LoVo (cell line): ENCODE measurements around the gene HOXA3.

ENCODE experiments used
- DNase-seq: peaks from one replicate; pipeline ENCODE4 v3.0.0-alpha.2; 2016; ENCODE audit warnings: low spot score

The HOXA3 gene

GRCh38 chr7:27189295-27189996 is 37.1 kb upstream of the HOXA3 start:
- DNase-seq: peak; percentile 83

GRCh38 chr7:27188386-27189294 is 36.3 kb upstream of the HOXA3 start:
- no peak for DNase-seq

GRCh38 chr7:27187475-27188385 is 35.3 kb upstream of the HOXA3 start:
- no peak for DNase-seq

GRCh38 chr7:27186668-27187474 is 34.5 kb upstream of the HOXA3 start:
- no peak for DNase-seq

- no peak for DNase-seq
Observed at GRCh38 chr7:27185854-27186667, 33.7 kb upstream of the HOXA3 start.

GRCh38 chr7:27185013-27185853 is 32.9 kb upstream of the HOXA3 start, which contains the start of gene HOXA11:
HOXA11 (minus strand) TSS chr7:27185232; CDS start chr7:27185144, 88 bp downstream.
- DNase-seq: peak; percentile 95

GRCh38 chr7:27184337-27185012 is 32.1 kb upstream of the HOXA3 start:
- no peak for DNase-seq

- DNase-seq: no peak
Observed at GRCh38 chr7:27183682-27184336, 31.4 kb upstream of the HOXA3 start.

GRCh38 chr7:27182861-27183681 is 30.7 kb upstream of the HOXA3 start:
- no peak for DNase-seq

- DNase-seq: no peak
Observed at GRCh38 chr7:27182285-27182841, 30.0 kb upstream of the HOXA3 start.

- no peak for DNase-seq
Observed at GRCh38 chr7:27181795-27182275, 29.5 kb upstream of the HOXA3 start.

- no peak for DNase-seq
Observed at GRCh38 chr7:27180431-27181420, 28.3 kb upstream of the HOXA3 start.

- peak; percentile 93 for DNase-seq
Observed at GRCh38 chr7:27179503-27180430, 27.4 kb upstream of the HOXA3 start.

GRCh38 chr7:27179030-27179429 is 26.6 kb upstream of the HOXA3 start:
- no peak for DNase-seq

GRCh38 chr7:27178366-27178765 is 26.0 kb upstream of the HOXA3 start:
- no peak for DNase-seq
